Endothelial cell of hepatic sinusoid (primary cell): ENCODE data around the gene GIMAP8.
"Not testable (repeated sequence)": the region's sequence is repeated elsewhere in the genome, so short reads cannot be mapped to it uniquely, and the experiment has no call there.

Experiments
- in situ Hi-C: cut with HindIII; loops from 2 replicates; pipeline ENCODE4 v1.10.0; 2017; ENCODE audit warnings: low sequenced_read_pairs

The GIMAP8 gene

GRCh38 chr7:150507947-150508602, 57.6 kb downstream of the GIMAP8 start:
- in situ Hi-C loops, result no loop called here

DNA sequence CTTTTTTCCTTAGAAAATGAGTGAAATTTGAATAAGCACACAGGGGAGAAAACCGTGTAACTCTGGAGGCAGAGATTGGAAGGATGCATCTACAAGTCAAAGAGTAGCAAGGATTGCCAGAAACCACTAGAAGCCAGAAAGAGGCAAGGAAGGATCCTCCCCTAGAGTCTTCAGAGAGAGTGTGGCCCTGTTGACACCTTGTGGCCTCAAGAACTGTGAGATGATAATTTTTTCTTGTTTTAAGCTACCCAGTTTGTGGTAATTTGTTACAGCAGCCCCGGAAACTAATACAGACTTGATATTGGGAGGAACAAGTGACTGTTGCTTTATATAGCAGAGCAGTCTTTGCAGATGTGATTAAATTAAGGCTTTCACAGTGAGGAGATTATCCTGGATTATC, 60.6 kb downstream of the GIMAP8 start:
- in situ Hi-C loops, result no loop called here

GRCh38 chr7:150513758-150514157, 63.3 kb downstream of the GIMAP8 start:
- in situ Hi-C loops, result no loop called here

GRCh38 chr7:150514748-150515222, 64.4 kb downstream of the GIMAP8 start, which contains the start of gene GIMAP7:
GIMAP7 (plus strand) TSS chr7:150514872; CDS start chr7:150519975, 5,103 bp downstream.
- in situ Hi-C loops, result no loop called here

DNA sequence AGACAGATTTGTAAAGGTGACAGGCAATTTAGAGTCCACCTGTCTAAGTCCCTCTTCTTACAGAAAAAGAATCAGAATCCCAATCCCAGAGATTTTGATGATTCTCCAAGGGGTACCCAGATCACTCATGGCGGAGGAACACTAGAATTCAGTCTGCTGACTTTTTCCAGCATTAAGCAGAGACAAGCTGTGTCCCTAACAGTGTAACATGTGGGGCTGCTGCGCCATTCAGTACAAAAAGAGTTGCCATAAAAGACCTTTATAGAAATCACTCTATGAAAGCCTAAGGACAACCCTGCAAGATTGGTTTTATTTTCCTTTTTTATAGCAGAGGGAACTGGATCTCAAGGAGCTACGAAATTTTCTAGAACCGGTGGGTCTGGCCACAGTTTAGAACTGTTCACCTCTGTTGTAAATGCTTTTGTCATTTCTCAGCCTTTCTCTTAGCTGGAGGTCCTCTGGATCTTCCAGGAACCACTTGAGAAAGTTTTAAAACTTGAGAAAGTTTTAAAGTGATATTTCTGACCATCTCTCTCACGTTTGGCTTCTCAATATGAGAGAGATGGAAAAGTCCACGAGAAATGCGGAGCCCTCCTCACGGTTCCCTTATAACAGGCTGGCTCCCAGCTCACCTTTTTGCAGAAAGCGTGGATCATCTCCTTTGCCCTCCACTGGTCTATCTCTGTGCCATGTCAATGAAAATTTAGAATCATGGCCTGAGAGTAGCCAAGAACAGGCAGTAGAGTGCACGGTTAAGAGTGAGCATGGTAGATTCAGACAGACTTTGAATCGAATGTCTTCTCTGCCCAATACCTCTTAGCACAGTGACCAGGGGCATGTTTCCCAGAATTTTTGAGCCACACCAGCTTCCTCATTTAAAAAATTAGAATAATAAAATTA, 65.1 kb downstream of the GIMAP8 start:
- in situ Hi-C loops, result no loop called here

DNA sequence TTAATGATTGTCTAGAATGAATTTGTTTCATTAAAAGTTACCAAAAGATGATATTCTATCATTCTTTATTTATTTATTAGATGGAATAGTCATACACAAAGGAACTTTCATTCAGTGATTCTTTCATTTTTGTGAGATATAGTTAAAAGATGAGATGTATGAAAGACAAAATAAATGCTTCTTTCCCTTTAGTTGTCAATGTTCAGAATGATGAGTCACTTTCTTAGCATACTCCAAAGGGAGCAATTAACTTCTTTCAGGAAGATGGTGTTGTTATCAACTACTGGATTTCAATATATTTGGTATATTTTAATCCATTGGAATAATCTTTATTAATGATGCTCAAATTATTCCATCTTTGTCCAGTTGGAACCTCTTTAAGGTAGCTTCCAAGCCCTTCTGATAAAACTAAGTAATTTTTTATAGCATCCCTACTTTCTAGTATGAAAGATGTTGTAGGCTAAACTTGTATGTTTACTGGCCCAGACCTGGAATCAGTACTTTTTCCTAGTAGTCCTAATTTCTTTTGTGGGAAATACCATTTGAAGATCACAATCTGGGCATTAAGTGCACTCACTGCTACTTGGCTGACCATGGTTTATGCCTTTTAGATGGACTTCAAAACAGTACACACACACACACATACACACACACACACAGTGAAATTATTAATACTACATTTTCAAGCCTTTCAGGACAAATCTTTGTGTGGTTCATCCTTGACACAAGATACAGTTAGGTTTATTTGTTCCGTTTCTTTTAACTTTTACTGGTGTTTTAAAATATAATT, 66.7 kb downstream of the GIMAP8 start:
- in situ Hi-C loops, result no loop called here

- in situ Hi-C loops, result no loop called here
These were observed 68.9 kb downstream of the GIMAP8 start for GRCh38 chr7:150519310-150519709.

GRCh38 chr7:150520145-150520544, 69.7 kb downstream of the GIMAP8 start:
- in situ Hi-C loops, result no loop called here

- in situ Hi-C loops, result not testable (repeated sequence)
These were observed 72.5 kb downstream of the GIMAP8 start for GRCh38 chr7:150522931-150523330.

GRCh38 chr7:150524018-150524417, 73.6 kb downstream of the GIMAP8 start:
- in situ Hi-C loops, result no loop called here
